B cell (primary cell): Measurements from ENCODE around the gene SERPINE3.

Source experiments
- CTCF ChIP-seq: fragments of 200-600 bp; IDR thresholded peaks from one replicate; pipeline ENCODE4 v1.8.0; 2022; ENCODE audit warnings: antibody characterized with exemption, mild to moderate bottlenecking
- EZH2 ChIP-seq: IDR thresholded peaks from 2 replicates; pipeline ENCODE4 v1.6.1; 2012; ENCODE audit warnings: borderline replicate concordance, low read depth, mild to moderate bottlenecking, moderate library complexity, low read length; ENCODE audit not compliant: insufficient read depth, poor library complexity, severe bottlenecking

DNA sequence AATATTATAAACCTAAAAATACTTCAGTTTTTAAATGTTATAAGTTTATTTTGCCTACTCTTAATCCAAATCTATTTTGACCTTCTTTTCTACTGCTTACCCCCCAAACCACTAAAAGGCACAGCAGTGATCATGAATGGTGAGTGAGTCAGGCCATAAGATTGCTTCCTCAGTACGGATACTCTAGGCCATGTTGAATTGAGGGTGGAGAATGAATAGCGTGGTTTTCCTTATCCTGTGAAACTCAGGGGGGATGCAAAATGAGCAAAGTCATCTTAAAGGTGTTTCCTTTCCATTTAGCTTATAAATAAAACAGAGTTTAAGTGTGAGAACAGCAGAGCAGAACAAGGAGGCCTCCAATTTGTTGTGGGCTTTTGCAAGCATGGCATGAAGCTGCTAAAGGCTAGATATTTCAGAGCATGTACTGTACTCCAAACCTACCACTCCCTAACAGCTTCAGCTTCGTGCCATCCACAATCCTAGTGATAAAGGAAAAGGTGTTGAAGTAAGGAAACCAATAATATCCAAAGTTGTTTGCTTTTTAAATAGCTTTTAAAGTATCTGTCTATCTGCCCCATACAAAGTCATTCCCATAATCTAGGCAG lies 25.0 kb downstream of the SERPINE3 start:
- no peak for TF ChIP-seq CTCF
- no peak for TF ChIP-seq EZH2
